Thoracic aorta (tissue), 2 donors: Measurements from ENCODE around the gene CDC37L1. TPM values are rescaled to one million over a fixed set of nuclear protein-coding genes. Genes with fewer than 3 reads are reported as not detected.

Experiments used
- ATAC-seq: fragments of 150-250 bp; one replicate; pipeline ENCODE4 v1.8.0; 2017; ENCODE audit warnings: low read depth; ENCODE audit not compliant: insufficient number of reproducible peaks, low FRiP score
- DNase-seq: peaks from one replicate; pipeline ENCODE4 v3.0.0-alpha.2; 2020; ENCODE audit warnings: low spot score
- H3K27ac ChIP-seq, 2 donors: fragments of 200-600 bp; sonication (generic); 1 replicate in 1 of 2; 2 replicates in 1 of 2; pipeline ENCODE4 v1.5.1; 2016; ENCODE audit warnings: mild to moderate bottlenecking in 2 of 2, moderate library complexity in 2 of 2
- H3K27me3 ChIP-seq: fragments of 200-600 bp; sonication (generic); replicated peaks from 2 replicates; pipeline ENCODE4 v1.6.0; 2016; ENCODE audit warnings: mild to moderate bottlenecking; ENCODE audit not compliant: insufficient read depth
- H3K36me3 ChIP-seq: fragments of 200-600 bp; sonication (generic); one replicate; pipeline ENCODE4 v1.5.1; 2016
- H3K4me1 ChIP-seq, 2 donors: fragments of 200-600 bp; sonication (generic); 1 replicate in 1 of 2; 2 replicates in 1 of 2; pipeline versions ENCODE4 v1.5.1 to v1.6.0; 2016; ENCODE audit warnings: low read depth in 2 of 2, mild to moderate bottlenecking in 1 of 2; ENCODE audit not compliant: control insufficient read depth in 1 of 2
- H3K4me3 ChIP-seq: fragments of 200-600 bp; sonication (generic); 2 replicates; pipeline ENCODE4 v1.5.1; 2016; ENCODE audit warnings: mild to moderate bottlenecking
- H3K9me3 ChIP-seq: fragments of 200-600 bp; sonication (generic); 2 replicates; pipeline ENCODE4 v1.5.1; 2016
- total RNA-seq, 2 donors: library from RNA; depleted of rRNA; stranded (reverse); fragments of >200 nt; gene quantifications; one replicate each; pipeline versions ENCODE4 v1.1.0 to v1.2.3, GENCODE V29; 2016
- TF ChIP-seq, protein P1 (sequence below): fragments of 200-600 bp; sonication (generic); IDR thresholded peaks from one replicate; pipeline ENCODE4 v1.5.1; 2019; ENCODE audit warnings: antibody characterized with exemption

The CDC37L1 gene
- total RNA-seq, 2 donors from 2014 or later, result 22.5 to 46.2 TPM

GRCh38 chr9:4670591-4670990 lies 8.8 kb upstream of the CDC37L1 start:
- TF ChIP-seq, protein P1, sequence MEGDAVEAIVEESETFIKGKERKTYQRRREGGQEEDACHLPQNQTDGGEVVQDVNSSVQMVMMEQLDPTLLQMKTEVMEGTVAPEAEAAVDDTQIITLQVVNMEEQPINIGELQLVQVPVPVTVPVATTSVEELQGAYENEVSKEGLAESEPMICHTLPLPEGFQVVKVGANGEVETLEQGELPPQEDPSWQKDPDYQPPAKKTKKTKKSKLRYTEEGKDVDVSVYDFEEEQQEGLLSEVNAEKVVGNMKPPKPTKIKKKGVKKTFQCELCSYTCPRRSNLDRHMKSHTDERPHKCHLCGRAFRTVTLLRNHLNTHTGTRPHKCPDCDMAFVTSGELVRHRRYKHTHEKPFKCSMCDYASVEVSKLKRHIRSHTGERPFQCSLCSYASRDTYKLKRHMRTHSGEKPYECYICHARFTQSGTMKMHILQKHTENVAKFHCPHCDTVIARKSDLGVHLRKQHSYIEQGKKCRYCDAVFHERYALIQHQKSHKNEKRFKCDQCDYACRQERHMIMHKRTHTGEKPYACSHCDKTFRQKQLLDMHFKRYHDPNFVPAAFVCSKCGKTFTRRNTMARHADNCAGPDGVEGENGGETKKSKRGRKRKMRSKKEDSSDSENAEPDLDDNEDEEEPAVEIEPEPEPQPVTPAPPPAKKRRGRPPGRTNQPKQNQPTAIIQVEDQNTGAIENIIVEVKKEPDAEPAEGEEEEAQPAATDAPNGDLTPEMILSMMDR, result no peak
- Histone ChIP-seq H3K4me1 (peaks cover 0 to 9% of the 10 kb centered on the region in 2 donors), H3K27me3 (no peaks in the 10 kb centered on the region), H3K4me3 (no peak overlapping the region), H3K27ac (no peak overlapping the region), H3K9me3 (no peaks in the 10 kb centered on the region), H3K36me3 (no peaks in the 10 kb centered on the region)
- ATAC-seq (no peak), DNase-seq (no peak)

- DNase-seq (no peak), ATAC-seq (no peak)
- Histone ChIP-seq H3K4me1 (peaks cover 0 to 2% of the 10 kb centered on the region in 2 donors), H3K36me3 (no peaks in the 10 kb centered on the region), H3K27ac (no peak overlapping the region), H3K9me3 (no peaks in the 10 kb centered on the region), H3K4me3 (no peak overlapping the region), H3K27me3 (no peaks in the 10 kb centered on the region)
- TF ChIP-seq, protein P1, result no peak
Observed at GRCh38 chr9:4671737-4672136, 7.6 kb upstream of the CDC37L1 start.

DNA sequence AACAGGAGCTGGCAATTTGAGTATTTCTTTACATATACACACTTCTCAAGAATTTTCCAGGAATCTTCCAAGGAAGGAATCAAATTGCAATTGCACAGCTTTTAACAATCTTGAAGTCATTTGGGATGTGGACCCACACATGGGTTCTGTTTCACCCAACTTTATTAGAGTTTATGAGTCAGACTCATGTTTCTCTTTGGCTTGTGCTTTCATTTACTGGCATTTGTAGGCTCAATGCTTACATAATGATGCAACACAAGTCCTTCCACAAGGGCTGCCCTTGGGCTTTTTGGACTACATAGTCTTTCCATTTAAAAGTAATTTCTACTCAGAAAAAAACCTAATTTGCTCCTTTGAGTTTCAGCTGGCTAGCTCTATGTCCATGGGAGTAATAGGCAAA lies 4.6 kb upstream of the CDC37L1 start:
- ATAC-seq (peak; percentile 37), DNase-seq (no peak)
- Histone ChIP-seq H3K36me3 (no peaks in the 10 kb centered on the region), H3K27ac (no peak overlapping the region), H3K9me3 (no peaks in the 10 kb centered on the region), H3K27me3 (no peaks in the 10 kb centered on the region), H3K4me1 (no peaks in the 10 kb centered on the region), H3K4me3 (no peak overlapping the region)
- TF ChIP-seq, protein P1, result no peak

DNA sequence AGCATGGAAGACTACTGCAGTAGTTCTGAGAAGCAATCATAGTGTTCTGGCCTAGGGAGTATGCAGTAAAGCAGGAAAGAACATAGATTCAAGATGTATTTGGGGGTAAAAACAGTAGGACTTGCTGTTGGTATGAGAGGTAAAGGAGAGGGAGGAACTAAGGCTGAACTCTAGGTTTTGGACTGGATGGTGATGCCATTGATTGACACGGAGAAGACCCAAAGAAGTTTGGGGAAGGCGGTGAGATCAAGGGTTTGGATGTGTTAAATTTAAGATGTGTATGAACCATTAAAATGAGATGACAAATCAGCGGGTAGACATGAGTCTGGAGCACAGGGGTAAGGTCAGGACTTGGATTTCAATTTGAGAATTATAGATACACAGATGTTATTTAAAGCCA lies 2.0 kb upstream of the CDC37L1 start:
- no peaks in the 10 kb centered on the region for H3K9me3 ChIP-seq
- ATAC-seq, result no peak
- H3K36me3 ChIP-seq, result no peaks in the 10 kb centered on the region
- no peak overlapping the region for H3K27ac ChIP-seq
- no peaks in the 10 kb centered on the region for H3K27me3 ChIP-seq
- H3K4me3 ChIP-seq, result no peak overlapping the region
- TF ChIP-seq, protein P1, result no peak
- H3K4me1 ChIP-seq, result peaks cover 10 to 16% of the 10 kb centered on the region in 2 donors
- no peak for DNase-seq

DNA sequence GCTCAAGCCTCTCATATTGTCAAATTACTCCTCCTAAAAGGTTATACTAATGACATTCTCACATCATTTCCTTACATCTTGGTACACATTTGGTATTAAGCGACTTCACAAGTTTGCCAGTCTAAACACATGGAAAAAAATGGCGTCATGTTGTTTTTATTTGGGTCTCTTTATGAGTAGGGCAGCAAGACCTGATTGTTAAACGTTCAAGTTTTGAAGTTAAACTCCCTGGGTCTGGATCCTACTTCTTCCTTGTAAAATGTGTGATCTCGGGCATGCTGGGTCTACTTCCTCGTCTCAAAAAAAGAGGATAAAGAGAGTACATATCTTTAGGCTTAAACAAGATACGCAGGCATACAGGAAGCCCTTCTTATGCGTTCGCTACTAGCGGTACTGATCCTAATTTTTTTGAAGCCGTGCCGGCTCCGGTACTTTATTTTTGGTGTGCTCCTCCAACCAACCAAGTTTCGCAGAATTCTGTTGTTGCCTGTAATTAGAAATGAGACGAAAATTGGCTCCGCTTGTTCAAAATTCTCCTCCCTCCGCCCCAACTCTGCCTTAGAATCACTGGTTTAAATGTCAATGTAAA lies 596 bp upstream of the CDC37L1 start:
- TF ChIP-seq, protein P1, result no peak
- DNase-seq, result no peak
- no peaks in the 10 kb centered on the region for H3K9me3 ChIP-seq
- no peaks in the 10 kb centered on the region for H3K27me3 ChIP-seq
- peak overlapping the region; percentile 96 to 97 for H3K27ac ChIP-seq
- peaks cover 10 to 25% of the 10 kb centered on the region in 2 donors for H3K4me1 ChIP-seq
- no peak for ATAC-seq
- peak overlapping the region; percentile 89 for H3K4me3 ChIP-seq
- no peaks in the 10 kb centered on the region for H3K36me3 ChIP-seq
